GM15510 (cell line): Measurements from ENCODE around the gene SERPINC1.

Experiments
- POLR2A ChIP-seq: IDR thresholded peaks from 3 replicates; pipeline ENCODE4 v1.6.1; 2011; ENCODE audit warnings: borderline replicate concordance; ENCODE audit not compliant: insufficient read length; ENCODE audit errors: extremely low read depth

The SERPINC1 gene

DNA sequence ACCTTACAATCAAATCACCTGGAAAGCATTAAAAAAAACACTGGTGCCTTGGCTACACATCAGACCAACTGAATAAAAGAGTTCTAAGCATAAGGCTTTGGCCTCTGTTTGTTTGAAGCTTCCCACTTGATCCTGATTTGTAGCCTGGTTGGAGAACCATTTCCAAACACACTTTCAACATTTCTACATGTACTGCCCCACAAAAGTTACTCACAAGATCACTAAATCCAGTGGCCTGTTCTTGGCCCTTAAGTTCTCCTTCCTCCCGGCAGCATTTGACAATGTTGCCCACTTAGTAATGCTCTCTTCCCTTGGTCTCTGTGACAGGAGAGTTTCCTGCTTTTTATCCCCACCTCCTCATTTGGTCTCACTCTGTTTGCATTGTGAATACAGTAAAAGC is 61.1 kb downstream of the SERPINC1 start:
- no peak for TF ChIP-seq POLR2A
